Hematopoietic multipotent progenitor cell treated with erythropoietin and hydrocortisone succinate and interleukin-3 and kit ligand, for 8 days (in vitro differentiated cells): Measurements from ENCODE around the gene RUNX1.

Experiments used
- DNase-seq: peaks from one replicate; pipeline ENCODE4 v3.0.0-alpha.2; 2015

The RUNX1 gene

GRCh38 chr21:35035116-35035515 lies 14.0 kb downstream of the RUNX1 start:
- DNase-seq = no peak

GRCh38 chr21:35034203-35034926 lies 14.7 kb downstream of the RUNX1 start:
- DNase-seq = no peak

DNA sequence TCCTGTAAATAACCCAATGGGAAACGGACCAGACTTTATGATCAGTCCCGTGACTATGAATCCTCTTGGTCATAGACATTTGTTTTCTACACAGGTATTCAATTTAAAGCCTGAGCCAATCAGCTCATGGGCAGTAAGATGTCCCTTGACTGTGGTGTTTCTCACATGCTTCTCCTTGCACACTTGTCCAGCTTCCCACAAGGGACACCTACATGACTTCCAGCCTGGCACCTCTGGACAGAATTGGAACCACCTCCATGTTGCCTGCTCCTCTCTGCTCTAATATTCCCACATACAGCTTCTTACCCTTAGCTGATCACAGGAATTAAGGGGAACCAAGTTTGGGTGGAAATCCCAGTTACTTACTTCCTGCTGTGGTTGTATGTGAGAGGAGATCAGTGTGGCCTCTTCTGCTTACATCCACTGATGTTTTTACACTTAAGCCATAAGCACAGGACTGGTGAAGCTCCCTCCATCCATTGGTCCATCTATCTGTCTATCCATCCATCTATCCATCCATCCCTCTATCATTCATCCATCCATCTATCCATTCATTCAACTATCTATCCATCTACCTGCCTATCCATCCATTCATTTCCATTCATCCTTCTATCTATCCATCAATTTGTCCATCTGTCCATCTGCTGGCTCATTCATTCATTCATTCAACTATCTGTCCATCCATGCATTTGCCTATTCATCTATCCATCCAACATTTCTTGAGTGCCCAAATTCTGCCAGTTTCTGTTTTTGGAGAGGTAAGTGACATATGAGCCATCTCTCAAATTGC lies 16.4 kb downstream of the RUNX1 start:
- DNase-seq = no peak

- peak; percentile 63 for DNase-seq
These were observed 20.6 kb downstream of the RUNX1 start for GRCh38 chr21:35028451-35028978.

DNA sequence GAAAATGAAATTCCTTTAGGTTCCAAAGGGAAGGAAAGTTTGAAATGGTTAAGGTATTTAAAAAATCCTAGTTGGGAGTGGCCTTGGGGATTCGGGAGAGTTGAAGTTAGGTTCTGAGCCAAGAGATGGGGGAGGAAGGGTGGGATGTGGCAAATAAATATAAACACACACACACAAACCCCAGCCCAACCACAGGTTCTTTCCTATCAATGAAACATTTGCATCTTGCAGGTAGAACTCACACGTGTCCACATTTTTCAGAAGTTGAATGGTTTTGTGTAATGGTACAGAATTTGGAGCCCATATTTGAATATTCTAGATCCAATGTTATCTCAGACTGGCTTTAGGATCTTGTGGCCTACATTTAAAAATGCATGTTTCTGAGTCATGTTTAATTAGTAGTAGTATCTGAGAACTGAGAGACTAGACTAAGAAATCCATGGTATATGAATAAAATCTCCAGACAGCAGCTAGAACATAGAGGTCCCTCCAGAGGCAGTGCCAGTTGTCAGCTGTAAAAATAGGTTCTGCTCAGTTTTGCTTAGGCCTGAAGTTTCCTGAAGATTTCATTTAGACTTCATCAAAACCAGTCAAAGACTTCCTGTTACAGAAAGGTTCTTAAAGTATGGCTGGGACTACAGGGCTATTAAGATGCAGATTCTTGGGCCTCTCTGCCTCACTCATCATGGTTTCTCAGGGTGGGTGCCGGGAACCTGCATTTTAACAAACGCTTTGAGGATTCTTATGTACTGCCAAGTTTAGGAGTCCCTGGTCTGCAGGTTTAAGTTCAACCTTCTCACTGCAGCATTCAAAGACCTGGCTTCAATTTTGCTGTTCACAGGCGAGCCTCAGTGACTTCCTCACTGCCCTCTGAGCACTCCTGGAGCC lies 21.3 kb downstream of the RUNX1 start:
- peak; percentile 19 for DNase-seq

DNA sequence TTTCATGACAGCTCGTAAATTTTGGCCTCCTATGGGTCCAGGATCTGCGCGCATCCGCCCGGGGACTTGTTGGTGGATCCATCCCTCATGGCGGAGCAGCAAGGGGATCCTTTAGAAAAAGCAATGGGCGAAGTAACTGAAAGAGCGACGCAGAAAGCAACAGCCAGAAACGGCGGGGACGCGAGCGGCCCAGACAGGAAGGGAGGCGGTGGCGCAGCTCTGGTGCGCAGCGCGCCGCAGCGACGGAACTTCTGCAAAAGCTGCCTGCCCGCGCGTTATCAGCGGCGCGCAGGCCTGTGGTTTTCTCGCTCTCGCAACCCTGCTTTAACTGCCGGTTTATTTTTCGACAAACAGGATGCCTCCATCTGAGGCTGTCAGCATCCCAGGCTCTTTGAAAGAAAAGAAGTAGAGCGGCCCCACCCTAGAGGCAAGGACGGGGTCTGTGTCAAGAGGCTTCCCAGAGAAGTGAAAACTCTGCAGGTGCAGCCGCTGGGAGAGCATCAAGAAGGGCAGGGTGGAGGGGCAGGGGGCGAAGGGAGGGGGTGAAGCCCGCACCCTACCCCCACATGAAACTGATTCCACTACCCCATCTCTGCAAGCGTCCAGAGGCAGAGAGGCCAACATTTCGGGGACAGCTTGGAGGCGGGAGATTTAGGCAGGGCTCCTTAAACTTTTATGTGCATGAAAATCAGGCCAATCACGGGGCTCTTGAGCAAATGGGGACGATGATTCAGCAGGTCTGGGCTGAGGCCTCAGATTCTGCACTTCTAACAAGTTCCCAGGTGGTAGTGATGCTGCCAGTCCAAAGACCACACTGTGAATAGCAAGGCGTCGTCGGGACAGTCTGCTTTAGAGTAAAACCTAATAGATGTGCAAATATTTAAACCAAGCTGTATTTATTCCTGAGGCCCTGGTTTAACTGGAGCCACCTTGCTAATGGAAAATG lies 22.2 kb downstream of the RUNX1 start:
- DNase-seq = peak; percentile 97

- no peak for DNase-seq
These were observed 23.0 kb downstream of the RUNX1 start for GRCh38 chr21:35026153-35026500.

DNA sequence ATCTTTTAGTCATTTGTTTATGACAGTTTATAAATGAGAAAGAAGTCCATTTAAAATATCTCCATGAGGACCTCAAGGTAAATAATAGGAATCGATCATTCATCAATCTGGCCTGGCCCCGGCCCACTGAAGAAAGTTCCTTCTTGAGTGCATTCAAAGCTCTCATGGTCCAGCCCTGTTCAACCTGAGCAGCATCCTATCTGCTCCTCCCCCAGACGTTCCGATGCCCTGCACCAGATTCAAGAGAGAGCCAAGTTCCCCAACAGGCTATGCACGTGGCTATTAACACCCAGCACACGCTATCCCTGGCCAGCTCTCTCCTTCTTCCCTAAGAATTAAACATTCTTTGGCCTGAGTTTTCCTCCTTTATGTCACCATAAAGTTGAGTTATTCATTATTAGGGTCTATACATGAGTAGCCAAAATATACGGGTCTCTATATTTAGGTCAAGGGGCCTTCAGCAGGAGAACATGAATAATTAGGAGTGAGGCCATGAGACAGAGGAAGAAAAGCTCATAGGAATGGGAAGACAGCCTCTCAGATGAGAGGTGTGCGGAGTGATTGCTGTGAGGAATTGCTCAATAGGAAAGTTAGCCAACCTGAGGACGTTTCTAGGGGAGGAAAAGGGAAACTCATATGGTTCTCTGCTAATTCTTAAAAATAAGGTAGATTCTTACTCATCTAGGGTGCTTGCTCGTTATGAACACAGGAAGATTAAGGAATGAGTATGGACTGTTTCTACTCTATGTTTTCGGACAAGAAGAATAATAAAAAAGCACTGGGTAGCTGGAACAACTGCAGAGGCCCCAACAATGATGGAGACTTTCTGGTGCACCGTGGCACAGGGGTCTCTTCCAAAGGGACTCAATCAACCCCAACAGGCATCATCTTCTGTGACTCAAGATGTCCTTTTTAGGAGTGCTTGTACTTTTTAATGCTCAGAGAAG lies 23.6 kb downstream of the RUNX1 start:
- DNase-seq = no peak

GRCh38 chr21:35024513-35024912 lies 24.6 kb downstream of the RUNX1 start:
- no peak for DNase-seq

- no peak for DNase-seq
These were observed 25.1 kb downstream of the RUNX1 start for GRCh38 chr21:35024071-35024420.

GRCh38 chr21:35023396-35024070 lies 25.6 kb downstream of the RUNX1 start:
- DNase-seq = no peak

- no peak for DNase-seq
These were observed 27.6 kb downstream of the RUNX1 start for GRCh38 chr21:35021546-35021945.

DNA sequence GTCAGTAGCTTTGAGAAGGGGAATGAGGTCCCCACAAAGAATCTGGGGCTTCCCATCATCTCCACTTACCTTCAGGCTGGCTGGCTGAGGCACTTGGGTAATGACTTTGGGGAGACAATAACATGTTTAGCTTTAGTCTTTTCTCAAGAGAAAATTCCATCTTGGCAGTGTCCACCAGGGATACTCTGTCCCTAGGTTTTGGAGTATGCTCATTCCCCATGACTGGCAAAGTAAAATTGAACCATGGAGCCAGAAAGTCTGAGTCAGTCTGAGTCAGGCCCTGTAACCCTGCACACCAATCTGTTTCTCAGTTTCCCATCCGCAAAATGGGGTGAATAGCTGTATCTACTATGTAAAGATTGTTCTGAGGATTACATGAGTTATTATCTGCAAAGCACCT lies 28.2 kb downstream of the RUNX1 start:
- DNase-seq = no peak

GRCh38 chr21:35020436-35020835 lies 28.7 kb downstream of the RUNX1 start:
- DNase-seq = no peak

GRCh38 chr21:35019631-35020032 lies 29.5 kb downstream of the RUNX1 start:
- no peak for DNase-seq

DNA sequence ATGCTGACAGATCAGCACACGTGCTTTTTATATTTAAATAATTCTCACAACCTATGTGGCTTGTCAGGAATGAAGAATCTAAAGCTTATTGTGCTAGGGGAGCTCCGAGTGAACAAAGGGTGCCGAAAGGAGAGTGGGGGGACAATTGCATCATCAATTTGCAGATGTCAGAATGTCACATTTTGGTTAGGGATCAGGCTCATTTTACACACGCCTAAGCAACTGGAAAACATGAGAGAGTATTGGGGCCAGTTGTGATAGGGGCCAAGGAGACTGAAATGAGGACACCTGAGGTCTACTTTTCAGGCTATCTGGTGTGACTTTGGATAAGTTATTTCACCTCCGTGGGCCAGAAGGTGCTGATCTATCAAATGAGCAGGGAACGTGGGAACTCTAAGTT lies 31.8 kb downstream of the RUNX1 start:
- DNase-seq = no peak

GRCh38 chr21:35016517-35017188 lies 32.4 kb downstream of the RUNX1 start:
- DNase-seq = no peak

GRCh38 chr21:35016071-35016470 lies 33.0 kb downstream of the RUNX1 start:
- no peak for DNase-seq

DNA sequence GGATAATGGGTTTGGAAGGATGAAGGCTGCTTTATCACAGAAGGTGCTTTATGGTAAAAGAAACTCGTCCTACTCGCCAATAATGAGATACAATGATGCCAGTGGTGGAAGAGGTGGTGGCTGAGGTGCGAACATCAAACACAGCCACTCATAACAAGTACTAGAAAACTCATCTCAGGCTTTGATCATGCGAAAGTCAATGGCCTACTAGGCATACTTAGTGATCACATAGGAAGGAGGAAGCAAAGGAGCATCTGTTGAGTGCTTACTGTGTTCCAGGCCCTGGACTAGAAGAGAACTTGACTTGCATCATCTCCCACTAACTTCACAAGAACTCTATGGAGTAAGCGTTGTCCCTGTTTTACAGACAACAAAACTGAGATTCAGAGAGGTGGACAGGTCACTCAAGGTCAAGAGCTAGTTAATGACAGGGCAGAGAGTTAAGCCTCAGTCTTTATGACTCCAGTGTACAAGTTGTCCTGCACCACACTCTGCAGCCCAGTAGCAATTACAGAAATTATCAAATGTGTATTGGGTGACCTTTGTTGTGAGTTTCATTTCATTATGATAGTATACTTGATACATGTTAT lies 33.6 kb downstream of the RUNX1 start:
- DNase-seq = no peak
